Smooth muscle cell of the umbilical artery (primary cell): ENCODE results near the gene TPST1. TPM values are rescaled to one million over a fixed set of nuclear protein-coding genes. Genes with fewer than 3 reads are reported as not detected.

Source experiments
- total RNA-seq: library from RNA; depleted of rRNA; stranded (reverse); fragments of >200 nt; gene quantifications from 2 replicates; pipeline ENCODE4 v1.2.3, GENCODE V29; 2014

TPST1 gene
- 145 and 343 TPM in 2 replicates for total RNA-seq

GRCh38 chr7:66204822-66205740 is at the start of gene TPST1:
TPST1 (plus strand) TSS chr7:66205334; CDS start chr7:66240426, 35,092 bp downstream.

Other genes starting within 250 kb of the TPST1 start
- gene GUSB, start 223.1 kb upstream of the TPST1 start, total RNA-seq: 16.0 and 17.8 TPM in 2 replicates
- gene ASL, start 129.5 kb upstream of the TPST1 start, total RNA-seq: 37.9 and 38.0 TPM in 2 replicates
- gene CRCP, start 90.5 kb upstream of the TPST1 start, total RNA-seq: 20.8 and 33.4 TPM in 2 replicates